HEK293 (cell line): ENCODE results near the gene FADD.
A peak's percentile ranks its signal among the peaks of the same experiment; 100 is the strongest.

Experiments
- CTCF ChIA-PET: fragments of 350-600 bp; formaldehyde crosslinking; extraction: SDS; loops from one replicate; lab custom pipeline; 2021; ENCODE audit warnings: antibody characterized with exemption; lab: Yijun Ruan, JAX
- POLR2A ChIA-PET: fragments of 300-600 bp; formaldehyde crosslinking; extraction: SDS; loops from one replicate; lab custom pipeline; 2020; ENCODE audit warnings: antibody characterized with exemption, inconsistent platforms; lab: Yijun Ruan, JAX
- H3K27ac ChIP-seq: fragments of 200-500 bp; sonication (Bioruptor generic); 2 replicates; pipeline ENCODE4 v1.5.1; 2014; ENCODE audit warnings: low read depth, low read length, control low read depth, inconsistent platforms; ENCODE audit errors: extremely low read depth
- H3K36me3 ChIP-seq, 2 experiments: fragments of 200-500 bp in 1 of 2; sonication (Bioruptor generic) in 1 of 2; 1 replicate in 1 of 2; 2 replicates in 1 of 2; pipeline ENCODE4 v1.5.1; 2014 to 2017; ENCODE audit warnings: inconsistent platforms in 2 of 2, low read length in 2 of 2; ENCODE audit not compliant: control insufficient read depth in 2 of 2, insufficient read depth in 1 of 2
- H3K4me1 ChIP-seq: fragments of 200-500 bp; sonication (Bioruptor generic); 2 replicates; pipeline ENCODE4 v1.5.1; 2014; ENCODE audit warnings: mild to moderate bottlenecking, low read length, inconsistent platforms; ENCODE audit not compliant: control insufficient read depth, insufficient read depth
- H3K4me3 ChIP-seq: 2 replicates; pipeline ENCODE4 v1.5.1; 2011; ENCODE audit warnings: low read depth, mild to moderate bottlenecking, control low read depth, low read length, moderate library complexity
- H3K9me3 ChIP-seq: fragments of 200-500 bp; sonication (Bioruptor generic); 2 replicates; pipeline ENCODE4 v1.5.1; 2014; ENCODE audit warnings: low read depth, low read length, inconsistent platforms; ENCODE audit not compliant: control insufficient read depth, insufficient read depth
- MYNN ChIP-seq: fragments of 450-650 bp; formaldehyde crosslinking; IDR thresholded peaks from 2 replicates; pipeline ENCODE4 v1.5.1; 2016; ENCODE audit warnings: missing biosample characterization, missing genetic modification characterization, borderline replicate concordance
- MZF1 ChIP-seq: fragments of 450-650 bp; formaldehyde crosslinking; IDR thresholded peaks from 2 replicates; pipeline ENCODE4 v1.5.1; 2017; ENCODE audit warnings: missing biosample characterization, missing genetic modification characterization, borderline replicate concordance
- PATZ1 ChIP-seq: fragments of 450-650 bp; formaldehyde crosslinking; IDR thresholded peaks from 2 replicates; pipeline ENCODE4 v1.5.1; 2016; ENCODE audit warnings: missing biosample characterization, missing genetic modification characterization
- PRDM1 ChIP-seq: fragments of 450-650 bp; formaldehyde crosslinking; IDR thresholded peaks from 2 replicates; pipeline ENCODE4; 2016; ENCODE audit warnings: missing biosample characterization, missing genetic modification characterization
- PRDM6 ChIP-seq: fragments of 450-650 bp; formaldehyde crosslinking; IDR thresholded peaks from 2 replicates; pipeline ENCODE4 v1.5.1; 2017; ENCODE audit warnings: missing biosample characterization, missing genetic modification characterization
- RBAK ChIP-seq: fragments of 450-650 bp; formaldehyde crosslinking; IDR thresholded peaks from 2 replicates; pipeline ENCODE4 v1.5.1; 2016; ENCODE audit warnings: missing biosample characterization, missing genetic modification characterization
- ZBTB44 ChIP-seq: fragments of 450-650 bp; IDR thresholded peaks from 2 replicates; pipeline ENCODE4 v1.5.1; 2018; ENCODE audit warnings: missing biosample characterization, mild to moderate bottlenecking, missing genetic modification characterization
- ZBTB6 ChIP-seq: fragments of 450-650 bp; formaldehyde crosslinking; IDR thresholded peaks from 2 replicates; pipeline ENCODE4 v1.5.1; 2017; ENCODE audit warnings: missing biosample characterization, missing genetic modification characterization
- ZBTB8A ChIP-seq: fragments of 450-650 bp; formaldehyde crosslinking; IDR thresholded peaks from 2 replicates; pipeline ENCODE4 v1.5.1; 2016; ENCODE audit warnings: missing biosample characterization, missing genetic modification characterization
- ZEB2 ChIP-seq: fragments of 450-650 bp; formaldehyde crosslinking; IDR thresholded peaks from 2 replicates; pipeline ENCODE4 v1.5.1; 2016; ENCODE audit warnings: missing biosample characterization, missing genetic modification characterization
- ZFP69B ChIP-seq: fragments of 450-650 bp; formaldehyde crosslinking; IDR thresholded peaks from 2 replicates; pipeline ENCODE4 v1.5.1; 2016; ENCODE audit warnings: missing biosample characterization, missing genetic modification characterization
- ZNF10 ChIP-seq: fragments of 450-650 bp; formaldehyde crosslinking; IDR thresholded peaks from 2 replicates; pipeline ENCODE4 v1.5.1; 2017; ENCODE audit warnings: missing biosample characterization, missing genetic modification characterization
- ZNF146 ChIP-seq: fragments of 450-650 bp; formaldehyde crosslinking; IDR thresholded peaks from 2 replicates; pipeline ENCODE4 v1.5.1; 2016; ENCODE audit warnings: missing biosample characterization, missing genetic modification characterization
- ZNF211 ChIP-seq: fragments of 450-650 bp; formaldehyde crosslinking; IDR thresholded peaks from 2 replicates; pipeline ENCODE4 v1.5.1; 2016; ENCODE audit warnings: low read depth, missing biosample characterization, missing genetic modification characterization
- ZNF311 ChIP-seq: fragments of 450-650 bp; formaldehyde crosslinking; IDR thresholded peaks from 2 replicates; pipeline ENCODE4 v1.5.1; 2017; ENCODE audit warnings: missing biosample characterization, missing genetic modification characterization, borderline replicate concordance
- ZNF335 ChIP-seq: fragments of 450-650 bp; formaldehyde crosslinking; conservative IDR thresholded peaks from 2 replicates; pipeline ENCODE4 v1.5.1; 2016; ENCODE audit warnings: missing biosample characterization, missing genetic modification characterization
- ZNF404 ChIP-seq: fragments of 450-650 bp; formaldehyde crosslinking; IDR thresholded peaks from 2 replicates; pipeline ENCODE4 v1.5.1; 2017; ENCODE audit warnings: missing biosample characterization, missing genetic modification characterization
- ZNF423 ChIP-seq: fragments of 450-650 bp; formaldehyde crosslinking; IDR thresholded peaks from 2 replicates; pipeline ENCODE4 v1.5.1; 2016; ENCODE audit warnings: missing biosample characterization, missing genetic modification characterization
- ZNF645 ChIP-seq: fragments of 450-650 bp; formaldehyde crosslinking; IDR thresholded peaks from 2 replicates; pipeline ENCODE4; 2016; ENCODE audit warnings: missing biosample characterization, missing genetic modification characterization
- ZNF791 ChIP-seq: fragments of 450-650 bp; formaldehyde crosslinking; IDR thresholded peaks from 2 replicates; pipeline ENCODE4 v1.5.1; 2016; ENCODE audit warnings: missing biosample characterization, missing genetic modification characterization
- ZNF843 ChIP-seq: fragments of 450-650 bp; formaldehyde crosslinking; IDR thresholded peaks from 2 replicates; pipeline ENCODE4 v1.5.1; 2016; ENCODE audit warnings: missing biosample characterization, missing genetic modification characterization
- ZSCAN4 ChIP-seq: fragments of 450-650 bp; formaldehyde crosslinking; IDR thresholded peaks from 2 replicates; pipeline ENCODE4 v1.5.1; 2017; ENCODE audit warnings: missing biosample characterization, missing genetic modification characterization

The FADD gene

GRCh38 chr11:70233511-70233934 lies 30.4 kb downstream of the FADD start:
- H3K27ac ChIP-seq = no peak overlapping the region
- H3K36me3 ChIP-seq = no peaks in the 10 kb centered on the region
- ChIA-PET POLR2A (no interaction called here), CTCF (interaction anchor here (0.6 kb wide), 1 partner anchor 186 kb away, joined by 3 read pairs; no protein-coding TSS in a partner anchor)
- H3K4me1 ChIP-seq = no peaks in the 10 kb centered on the region
- H3K9me3 ChIP-seq = no peaks in the 10 kb centered on the region
- TF ChIP-seq PRDM1 (peak; percentile 33; the same call in 1 of the 2 replicates), ZNF10 (tag by site-specific recombination) (no peak), ZNF311 (tag by site-specific recombination) (no peak)
- H3K4me3 ChIP-seq = no peak overlapping the region

- no peaks in the 10 kb centered on the region for H3K4me1 ChIP-seq
- no peaks in the 10 kb centered on the region for H3K9me3 ChIP-seq
- ChIA-PET CTCF (interaction anchor here (0.6 kb wide), 2 partner anchors 15 to 186 kb away, joined by 3 read pairs; no protein-coding TSS in a partner anchor), POLR2A (no interaction called here)
- H3K27ac ChIP-seq = no peak overlapping the region
- H3K36me3 ChIP-seq = no peaks in the 10 kb centered on the region
- H3K4me3 ChIP-seq = no peak overlapping the region
- TF ChIP-seq ZNF423 (tag by site-specific recombination) (no peak), ZFP69B (no peak), ZNF791 (tag by site-specific recombination) (no peak), MZF1 (tag by site-specific recombination) (no peak), ZNF404 (tag by site-specific recombination) (no peak), ZSCAN4 (tag by site-specific recombination) (no peak), ZNF211 (tag by site-specific recombination) (no peak), PRDM1 (no peak), ZNF843 (tag by site-specific recombination) (no peak), PRDM6 (no peak), PATZ1 (tag by site-specific recombination) (no peak), ZNF146 (tag by site-specific recombination) (no peak), ZEB2 (tag by site-specific recombination) (no peak), RBAK (tag by site-specific recombination) (no peak)
Observed at GRCh38 chr11:70233962-70234361, 30.9 kb downstream of the FADD start.

- H3K27ac ChIP-seq = no peak overlapping the region
- no peaks in the 10 kb centered on the region for H3K9me3 ChIP-seq
- ChIA-PET CTCF (no interaction called here), POLR2A (no interaction called here)
- H3K36me3 ChIP-seq = no peaks in the 10 kb centered on the region
- no peak overlapping the region for H3K4me3 ChIP-seq
- no peaks in the 10 kb centered on the region for H3K4me1 ChIP-seq
- TF ChIP-seq MYNN (no peak), ZNF645 (tag by site-specific recombination) (no peak), ZBTB6 (no peak), ZNF335 (no peak), ZNF791 (tag by site-specific recombination) (no peak), ZBTB8A (tag by site-specific recombination) (no peak), ZBTB44 (tag by site-specific recombination) (no peak)
Observed at GRCh38 chr11:70240337-70240736, 37.2 kb downstream of the FADD start.
